NCI-H748 (cell line): ENCODE data around the gene AGPAT4.
A peak's percentile ranks its signal among the peaks of the same experiment; 100 is the strongest.
"Not testable (repeated sequence)": the region's sequence is repeated elsewhere in the genome, so short reads cannot be mapped to it uniquely, and the experiment has no call there.

ENCODE experiments used
- DNase-seq: peaks from one replicate; lab custom pipeline; 2025; ENCODE audit not compliant: unreplicated experiment; lab: John Stamatoyannopoulos, UW

Gene AGPAT4

DNA sequence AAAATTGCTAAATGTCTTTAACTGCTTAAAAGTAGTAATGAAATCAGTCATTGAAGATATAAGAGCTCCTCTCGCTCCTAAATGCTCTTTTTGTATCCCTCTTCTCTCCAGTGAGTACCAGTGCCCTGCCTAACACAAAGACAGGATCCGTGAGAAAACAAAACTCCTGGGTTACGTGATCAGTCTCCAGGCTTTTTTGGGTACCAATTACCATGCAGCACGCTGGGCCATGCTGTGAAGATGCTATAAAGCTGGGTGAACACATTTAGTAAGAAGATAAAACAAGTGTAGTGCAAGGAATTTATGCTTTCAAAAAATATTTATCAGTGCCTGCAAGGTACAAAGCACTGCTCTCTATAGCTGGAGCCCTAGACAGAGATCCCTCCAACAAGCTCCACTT is 66.7 kb downstream of the AGPAT4 start:
- no peak for DNase-seq

DNA sequence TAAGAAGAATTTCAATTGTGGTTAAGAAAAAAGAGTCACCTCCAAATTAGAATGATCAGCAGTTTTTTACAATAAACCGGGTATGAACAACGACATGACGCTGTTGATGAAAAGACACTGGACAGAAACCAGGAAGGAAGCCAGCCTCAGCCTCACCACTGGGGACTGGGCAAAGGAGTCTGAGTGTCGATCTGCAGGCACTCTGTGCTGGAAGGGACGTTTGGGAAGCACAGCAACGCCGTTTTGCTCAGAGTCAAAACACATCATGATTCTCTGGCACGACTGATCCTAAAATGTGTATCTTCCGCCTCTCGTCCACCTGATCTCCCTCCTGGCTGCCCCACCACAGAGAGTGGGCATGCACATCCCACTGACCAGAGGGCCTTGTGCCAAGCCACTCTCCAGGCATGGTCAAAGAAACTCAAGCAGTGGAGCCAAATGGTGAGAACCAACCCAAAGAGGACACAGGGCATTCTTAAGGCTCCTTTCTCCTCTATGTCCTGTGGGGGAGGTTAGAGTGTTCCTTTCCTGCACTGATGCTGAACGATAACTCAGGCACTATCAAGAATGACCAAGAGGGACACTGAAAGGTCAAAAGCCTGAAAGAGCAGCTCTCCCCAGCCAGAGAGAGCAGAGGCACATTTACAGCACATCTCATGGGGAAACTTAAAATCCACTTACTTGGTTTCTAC is 68.8 kb downstream of the AGPAT4 start:
- no peak for DNase-seq

DNA sequence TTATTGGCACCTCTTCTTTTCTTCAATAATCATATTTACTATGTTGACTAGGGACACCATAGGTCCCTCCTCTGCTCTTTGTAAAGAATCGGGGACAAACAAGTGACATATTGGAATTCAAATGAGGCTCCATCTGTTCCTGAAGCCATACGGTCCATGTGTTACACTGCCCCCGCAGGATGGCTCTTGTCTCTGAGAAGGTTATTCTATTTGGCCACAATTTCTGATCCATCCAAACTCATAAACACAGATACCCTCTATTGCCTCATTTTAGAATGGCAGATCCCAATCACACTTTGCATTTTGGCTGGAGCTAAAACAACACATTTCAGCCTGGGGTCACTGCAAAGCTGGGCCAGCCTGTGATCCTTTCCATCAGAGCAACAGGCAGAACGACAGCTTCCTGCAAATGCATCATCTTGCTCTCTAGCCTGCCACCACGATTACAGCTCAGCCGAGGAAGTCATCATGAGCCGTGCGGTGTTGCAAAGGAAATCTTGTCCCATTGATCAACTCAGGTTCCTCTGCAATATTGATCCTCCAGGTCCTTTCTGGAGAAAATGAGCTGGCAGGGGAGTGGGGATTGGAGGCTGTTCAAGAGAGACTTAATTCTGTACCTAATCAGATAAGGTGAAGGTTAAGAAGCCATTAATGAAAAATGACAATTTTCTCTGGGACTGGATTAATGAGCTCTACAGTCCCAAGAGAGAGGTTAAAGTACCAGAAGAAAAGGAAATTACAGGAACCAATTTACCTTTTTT is 73.1 kb downstream of the AGPAT4 start:
- DNase-seq = no peak

DNA sequence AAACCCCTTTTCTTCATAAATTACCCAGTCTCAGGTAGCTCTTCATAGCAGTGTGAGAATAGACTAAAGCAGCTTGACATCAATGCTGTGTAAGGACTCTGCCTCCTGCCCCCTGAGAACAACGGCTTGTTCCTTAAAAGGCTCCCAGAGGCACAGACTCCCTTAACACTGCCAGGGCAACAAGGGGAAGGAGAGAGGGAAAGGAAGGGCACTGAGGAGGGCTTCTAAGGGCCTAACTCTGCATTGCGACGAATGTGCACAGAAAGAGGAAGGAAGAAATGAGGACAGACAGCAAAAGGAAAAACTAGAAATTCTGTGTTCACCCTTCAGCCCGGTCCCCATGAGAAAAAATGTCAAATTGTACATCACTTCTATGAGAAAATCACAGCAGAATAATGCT is 74.0 kb downstream of the AGPAT4 start:
- DNase-seq = no peak

DNA sequence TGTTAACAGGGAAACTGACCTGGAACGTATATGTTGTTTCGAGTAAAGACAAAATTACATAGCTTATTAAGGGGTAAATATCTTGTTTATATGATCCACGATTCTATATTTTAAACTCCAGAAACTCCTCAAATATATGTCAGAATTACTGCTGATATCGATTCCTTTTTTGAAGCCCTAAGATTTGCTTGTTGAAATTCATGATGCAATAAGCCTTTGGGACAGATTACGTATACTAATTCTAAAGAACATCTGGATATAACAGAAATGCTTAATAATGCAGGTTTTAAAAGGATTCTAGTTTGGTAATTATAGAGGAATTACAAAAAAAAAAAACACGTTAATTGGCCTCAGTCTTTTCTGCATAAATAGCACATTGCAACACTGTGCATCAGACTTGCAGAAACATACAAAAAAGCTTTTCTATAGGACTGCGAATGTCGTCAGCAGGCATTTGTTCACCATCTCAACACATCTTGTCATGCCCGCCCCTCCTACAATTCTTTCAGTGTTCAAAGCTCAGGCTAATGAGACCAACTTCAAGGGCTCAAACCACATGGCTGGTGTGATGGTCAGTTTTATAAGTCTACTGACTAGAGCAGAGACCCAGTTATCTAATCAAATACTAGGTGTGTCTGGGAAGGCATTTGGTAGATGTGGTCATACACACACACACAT is 74.9 kb downstream of the AGPAT4 start:
- DNase-seq = no peak

DNA sequence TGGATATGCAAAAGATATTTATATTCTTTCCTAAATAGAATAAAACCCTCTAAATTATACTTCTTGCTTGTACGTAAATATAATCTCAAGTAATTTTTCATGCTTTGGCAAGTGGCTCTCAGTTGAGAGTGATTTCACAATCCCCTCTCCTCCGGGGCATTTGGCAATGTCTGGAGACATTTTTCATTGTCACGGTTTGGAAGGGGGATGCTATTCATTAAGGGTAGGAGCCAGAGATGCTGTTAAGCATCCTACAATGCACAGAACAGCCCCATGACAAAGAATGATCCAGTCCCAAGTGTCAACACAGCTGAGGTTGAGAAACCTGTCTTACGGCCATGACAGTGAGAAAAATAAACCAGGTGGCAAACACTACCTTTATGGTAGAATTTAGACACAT is 75.7 kb downstream of the AGPAT4 start:
- DNase-seq = peak; percentile 19

DNA sequence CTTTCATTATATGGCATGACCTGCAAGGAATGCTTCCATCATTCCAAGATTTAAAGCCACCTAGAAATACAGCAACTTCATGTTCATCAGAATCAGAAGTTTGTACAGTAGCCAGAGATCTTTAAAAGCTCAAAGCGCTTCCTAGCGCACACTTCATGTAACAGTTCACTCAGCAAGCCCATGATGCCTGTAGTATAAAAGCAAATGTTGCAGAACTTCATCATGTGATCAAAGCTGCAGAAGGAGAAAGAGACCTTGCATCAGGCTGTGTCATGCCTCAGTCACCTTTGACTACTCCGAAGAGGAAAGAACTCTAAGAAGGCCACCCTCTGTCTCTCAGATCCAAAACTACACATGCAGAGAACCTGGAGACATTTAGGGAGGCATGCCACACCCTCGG is 78.5 kb downstream of the AGPAT4 start:
- no peak for DNase-seq

DNA sequence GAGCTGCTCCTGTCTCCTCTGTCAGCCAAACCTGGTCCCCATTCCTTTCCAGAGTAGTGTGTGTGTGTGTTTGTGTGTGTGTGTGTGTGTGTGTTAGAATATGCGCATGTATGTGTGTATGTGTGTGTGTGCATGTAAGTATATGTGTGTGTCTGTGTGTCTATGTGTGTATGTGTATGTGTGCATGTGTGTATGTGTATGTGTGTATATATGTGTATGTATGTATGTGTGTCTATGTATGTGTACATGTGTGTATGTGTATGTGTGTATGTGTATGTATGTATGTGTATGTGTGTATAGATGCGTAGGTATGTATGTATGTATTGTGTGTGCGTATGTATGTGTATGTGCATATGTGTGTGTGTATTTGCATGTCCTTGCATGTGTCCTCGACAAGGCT is 79.5 kb downstream of the AGPAT4 start:
- no peak for DNase-seq

DNA sequence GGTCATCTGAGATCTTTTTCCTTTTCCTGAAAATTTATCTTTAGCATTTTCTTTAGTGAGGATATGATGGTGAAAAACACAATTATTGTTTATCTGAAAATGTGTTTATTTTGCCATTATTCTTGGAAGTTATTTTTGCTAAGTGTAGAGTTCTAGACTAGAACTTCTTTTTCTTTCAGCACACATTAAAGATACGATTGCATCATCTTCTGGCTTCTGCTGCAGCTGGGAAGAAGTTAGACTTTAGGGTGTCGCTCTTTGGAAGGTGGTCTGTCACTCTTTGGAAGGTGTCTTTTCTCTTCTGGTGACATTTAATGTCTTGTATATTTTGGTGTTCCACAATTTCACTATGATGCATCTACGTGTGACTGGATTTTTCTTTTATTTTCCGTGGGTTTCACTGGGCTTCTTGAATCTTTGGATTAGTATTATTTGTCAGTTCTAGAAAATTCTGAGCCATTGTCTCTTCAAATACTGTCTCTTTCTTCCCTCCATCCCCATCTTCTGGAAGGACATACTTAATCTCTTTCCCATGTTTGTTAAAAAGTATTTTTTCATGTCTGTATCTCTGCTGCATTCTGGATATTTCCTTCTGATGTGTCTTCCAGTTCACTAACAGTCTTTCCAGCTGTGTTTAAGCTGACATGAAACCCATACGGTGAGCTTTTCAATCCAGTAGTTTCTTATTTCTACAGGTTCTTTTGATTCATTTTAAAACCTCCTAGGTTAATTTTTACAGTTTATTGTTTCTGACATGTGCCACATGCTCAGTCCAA is 81.0 kb downstream of the AGPAT4 start:
- DNase-seq = no peak

DNA sequence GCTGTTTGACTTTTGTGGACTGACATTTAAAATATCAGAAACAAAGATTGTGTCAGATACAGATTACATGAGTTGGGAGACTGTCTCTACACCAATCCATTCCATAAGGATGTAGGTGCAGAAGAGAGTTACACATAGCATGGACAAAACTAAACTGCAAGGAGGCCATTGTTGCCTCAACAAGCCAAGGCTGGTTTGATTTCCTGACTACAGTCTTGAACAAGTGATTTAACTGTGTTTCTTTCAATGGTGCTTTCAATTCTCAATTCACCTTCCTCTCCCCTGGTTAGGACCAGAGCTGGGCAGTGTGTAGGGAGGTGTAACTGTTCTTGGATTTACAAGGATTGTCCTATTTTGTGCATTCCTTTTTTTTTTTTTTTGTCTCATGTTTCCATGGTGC is 82.2 kb downstream of the AGPAT4 start:
- DNase-seq = no peak

DNA sequence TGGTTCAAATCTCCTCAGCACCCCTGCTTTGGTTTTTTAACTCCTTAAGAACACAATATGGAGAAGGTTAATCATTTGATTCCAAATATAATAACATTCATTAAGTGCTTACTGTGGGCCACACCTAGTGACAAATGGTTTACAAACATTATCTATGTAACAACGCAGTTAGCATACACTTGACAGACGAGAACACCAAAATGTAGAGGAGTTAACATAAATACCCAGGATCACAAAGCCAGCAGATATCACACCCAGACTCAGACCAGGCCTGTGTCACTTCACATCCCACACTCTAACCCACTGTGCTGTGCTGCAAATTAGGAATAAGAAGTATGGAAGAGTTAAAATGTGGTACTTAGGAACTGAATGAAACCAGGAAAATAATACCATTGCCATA is 82.9 kb downstream of the AGPAT4 start:
- peak; percentile 56 for DNase-seq

DNA sequence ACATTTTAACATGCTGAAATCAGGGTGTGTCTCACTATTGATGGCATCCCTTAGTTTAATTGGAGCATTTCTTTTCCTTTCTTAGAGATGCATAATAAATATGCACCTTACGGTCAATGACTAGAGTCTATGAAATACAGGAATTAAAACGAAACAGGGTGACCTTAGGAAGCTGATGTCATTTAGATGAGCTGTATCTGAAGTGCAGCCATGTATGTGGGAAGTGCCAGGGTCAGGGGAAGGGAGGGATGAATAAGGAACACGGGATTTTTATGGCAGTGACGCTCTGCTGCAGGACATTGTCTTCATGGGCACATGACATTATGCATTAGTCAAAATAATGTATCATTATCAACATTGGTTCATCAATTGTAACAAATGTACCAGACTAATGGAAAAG is 84.0 kb downstream of the AGPAT4 start:
- DNase-seq = no peak

DNA sequence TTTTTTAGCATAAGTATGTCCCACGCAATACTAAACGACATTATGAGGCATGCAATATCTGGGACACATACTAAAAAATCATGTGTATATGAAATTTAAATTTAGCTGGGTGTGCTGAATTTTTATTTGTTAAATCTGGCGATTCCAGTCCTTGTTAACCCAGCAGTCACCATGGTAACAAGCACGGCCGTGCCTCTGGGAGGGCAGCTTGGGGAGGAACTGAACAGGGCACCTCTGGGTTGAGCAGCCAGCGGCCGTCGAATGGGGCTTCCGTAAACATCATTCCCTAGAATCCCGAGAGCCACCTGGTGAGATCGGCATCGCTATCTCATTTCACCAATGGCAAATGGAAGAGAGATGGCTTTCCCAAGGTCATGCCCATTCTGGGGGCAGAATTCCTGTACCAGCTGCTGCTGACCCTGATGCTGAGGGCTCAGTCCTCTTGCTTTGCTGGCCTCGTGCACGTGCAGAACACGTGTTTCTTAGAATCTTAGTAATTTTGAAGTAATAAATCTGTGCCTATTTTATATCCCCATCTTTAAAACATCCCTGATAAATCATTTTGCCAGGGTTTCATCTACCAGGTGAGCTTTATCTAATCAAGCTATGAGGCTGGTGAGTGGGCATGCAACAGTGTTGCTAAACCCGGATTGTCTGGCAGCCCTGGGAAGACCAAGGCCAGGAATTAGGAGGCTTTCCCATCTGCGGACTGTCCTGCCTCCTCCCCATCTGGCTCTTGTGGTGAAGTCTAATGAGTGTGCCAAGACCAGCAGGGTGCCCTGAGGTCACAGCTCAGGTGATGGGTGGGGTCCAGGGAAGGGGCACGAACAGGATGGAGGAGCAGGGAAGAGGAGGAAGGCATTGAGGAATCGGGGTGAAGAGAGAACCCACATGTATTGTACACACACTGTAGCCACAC is 85.1 kb downstream of the AGPAT4 start:
- no peak for DNase-seq

DNA sequence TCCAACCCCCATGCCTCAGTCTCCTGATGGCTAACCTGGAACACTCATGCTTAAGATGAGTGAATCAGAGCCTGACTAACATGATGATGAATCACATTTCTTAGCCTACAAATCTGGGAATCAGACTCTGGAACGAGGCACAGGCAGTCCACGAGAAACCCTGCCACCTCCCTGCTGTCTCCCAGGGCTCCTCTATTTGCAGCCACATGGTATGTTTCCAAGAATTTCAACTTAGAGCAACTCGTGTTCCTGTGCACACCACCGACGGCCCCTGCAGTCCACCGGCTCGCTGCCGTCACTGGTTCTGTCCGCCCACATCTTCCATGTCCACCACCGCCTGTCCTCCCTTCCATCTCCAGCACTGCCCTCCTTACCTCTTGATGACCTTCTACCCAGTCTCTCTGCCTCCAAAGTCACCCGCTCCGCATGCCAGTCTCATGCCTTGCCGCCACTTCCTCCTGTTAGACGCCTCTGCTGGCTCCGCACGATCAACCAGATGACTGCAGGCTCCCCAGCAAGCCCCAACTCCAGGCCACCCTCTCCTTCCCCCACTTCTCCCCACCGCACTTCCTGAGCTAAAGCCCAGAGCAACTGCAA is 87.6 kb downstream of the AGPAT4 start:
- DNase-seq = no peak

DNA sequence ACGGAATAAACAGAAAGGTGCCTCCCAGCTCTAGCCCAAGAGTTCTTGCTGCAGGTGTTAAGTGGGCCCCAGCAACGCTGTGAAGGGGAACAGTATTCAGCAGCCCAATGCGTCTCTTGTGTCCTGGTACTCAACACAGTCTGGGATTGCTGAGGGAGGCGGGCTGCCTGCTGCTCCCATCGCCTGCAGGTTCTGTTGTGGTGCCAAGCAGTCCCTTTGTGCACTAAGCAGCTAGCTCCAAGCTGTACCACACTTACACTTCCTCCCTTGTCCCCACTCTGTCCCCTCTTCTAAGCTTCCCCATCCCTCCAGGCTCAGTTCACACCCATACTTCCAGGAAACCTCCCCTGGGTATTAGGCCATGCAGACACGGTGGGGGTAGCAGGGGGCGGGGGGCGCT is 92.7 kb downstream of the AGPAT4 start:
- no peak for DNase-seq

DNA sequence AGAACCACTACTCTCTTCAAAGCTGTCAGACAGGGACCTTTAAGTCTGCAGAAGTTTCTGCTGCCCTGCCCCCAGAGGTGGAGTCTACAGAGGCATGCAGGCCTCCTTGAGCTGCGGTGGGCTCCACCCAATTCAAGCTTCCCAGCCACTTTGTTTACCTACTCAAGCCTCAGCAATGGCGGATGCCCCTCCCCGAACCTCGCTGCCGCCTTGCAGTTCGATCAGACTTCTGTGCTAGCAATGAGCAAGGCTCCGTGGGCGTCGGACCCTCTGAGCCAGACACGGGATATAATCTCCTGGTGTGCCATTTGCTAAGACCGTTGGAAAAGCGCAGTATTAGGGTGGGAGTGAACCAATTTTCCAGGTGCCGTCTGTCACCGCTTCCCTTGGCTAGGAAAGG is 95.7 kb downstream of the AGPAT4 start:
- not testable (repeated sequence) for DNase-seq

DNA sequence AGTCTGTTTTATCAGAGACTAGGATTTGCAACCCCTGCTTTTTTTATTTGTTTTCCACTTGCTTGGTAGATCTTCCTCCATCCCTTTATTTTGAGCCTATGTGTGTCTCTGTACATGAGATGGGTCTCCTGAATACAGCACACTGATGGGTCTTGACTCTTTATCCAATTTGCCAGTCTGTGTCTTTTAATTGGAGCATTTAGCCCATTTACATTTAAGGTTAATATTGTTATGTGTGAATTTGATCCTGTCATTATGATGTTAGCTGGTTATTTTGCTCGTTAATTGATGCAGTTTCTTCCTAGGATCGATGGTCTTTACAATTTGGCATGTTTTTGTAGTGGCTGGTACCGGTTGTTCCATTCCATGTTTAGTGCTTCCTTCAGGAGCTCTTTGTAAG is 97.4 kb downstream of the AGPAT4 start:
- not testable (repeated sequence) for DNase-seq

DNA sequence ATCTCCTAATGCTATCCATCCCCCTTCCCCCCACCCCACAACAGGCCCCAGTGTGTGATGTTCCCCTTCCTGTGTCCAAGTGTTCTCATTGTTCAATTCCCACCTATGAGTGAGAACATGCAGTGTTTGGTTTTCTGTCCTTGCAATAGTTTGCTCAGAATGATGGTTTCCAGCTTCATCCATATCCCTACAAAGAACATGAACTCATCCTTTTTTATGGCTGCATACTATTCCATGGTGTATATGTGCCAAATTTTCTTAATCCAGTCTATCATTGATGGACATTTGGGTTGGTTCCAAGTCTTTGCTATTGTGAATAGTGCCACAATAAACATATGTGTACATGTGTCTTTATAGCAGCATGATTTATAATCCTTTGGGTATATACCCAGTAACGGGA is 101.1 kb downstream of the AGPAT4 start:
- DNase-seq = not testable (repeated sequence)

DNA sequence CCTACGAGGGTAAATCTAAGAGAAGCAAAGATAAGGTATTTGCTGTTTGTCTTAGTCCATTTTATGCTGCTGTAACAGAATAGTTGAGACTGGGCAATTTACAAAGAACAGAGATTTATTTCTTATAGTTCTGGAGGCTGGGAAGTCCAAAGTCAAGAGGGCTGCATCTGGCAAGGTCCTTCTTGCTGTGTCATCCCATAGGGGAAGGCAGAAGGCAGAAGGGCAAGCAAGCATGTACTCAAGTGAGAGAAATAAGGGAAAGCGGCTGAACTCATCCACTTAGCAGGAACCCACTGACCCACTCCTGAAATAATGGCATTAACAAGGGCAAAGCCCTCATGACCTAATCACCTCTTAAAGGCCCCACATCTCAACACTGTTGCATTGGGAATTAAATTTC is 102.7 kb downstream of the AGPAT4 start:
- no peak for DNase-seq

DNA sequence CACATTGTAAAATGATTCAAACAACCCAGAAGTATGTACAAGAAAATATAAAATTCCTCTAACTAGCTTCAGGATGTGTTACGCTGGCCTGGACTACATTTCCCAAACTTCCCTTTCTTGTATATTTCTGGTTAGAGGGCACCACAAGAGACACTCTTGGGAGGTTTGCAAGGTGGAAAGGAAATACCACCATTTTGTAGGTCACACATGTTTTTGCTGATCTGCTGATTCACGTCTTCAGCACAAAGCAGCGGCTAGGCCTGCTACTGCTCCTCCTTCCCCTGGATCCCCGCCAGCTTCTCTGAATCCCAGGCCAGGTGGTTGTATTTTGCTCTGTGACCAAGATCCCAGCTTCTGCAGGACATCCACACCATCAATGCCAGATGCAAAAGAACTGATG is 104.2 kb downstream of the AGPAT4 start:
- DNase-seq = peak; percentile 77
